HUES64 (cell line): Measurements from ENCODE around the gene PFDN1.

ENCODE experiments used
- H3K27ac ChIP-seq: 2 replicates; pipeline ENCODE4 v1.7.0; 2013; ENCODE audit warnings: low read depth, low read length, inconsistent platforms
- H3K27me3 ChIP-seq: 2 replicates; pipeline ENCODE4 v1.6.1; 2013; ENCODE audit warnings: mild to moderate bottlenecking, low read length; ENCODE audit not compliant: insufficient read depth
- H3K36me3 ChIP-seq: 2 replicates; pipeline ENCODE4 v1.6.1; 2013; ENCODE audit warnings: mild to moderate bottlenecking, low read length; ENCODE audit not compliant: insufficient read depth
- H3K4me1 ChIP-seq: 2 replicates; pipeline ENCODE4 v1.6.1; 2013; ENCODE audit warnings: mild to moderate bottlenecking, low read length, moderate library complexity; ENCODE audit not compliant: insufficient read depth
- H3K4me3 ChIP-seq: 2 replicates; pipeline ENCODE4 v1.5.1; 2013; ENCODE audit warnings: mild to moderate bottlenecking, low read length, moderate library complexity
- H3K9ac ChIP-seq: 2 replicates; pipeline ENCODE4 v1.6.1; 2013; ENCODE audit warnings: mild to moderate bottlenecking, low read depth, low read length
- H3K9me3 ChIP-seq: 2 replicates; pipeline ENCODE4 v1.6.1; 2013; ENCODE audit warnings: low read depth, low read length; ENCODE audit not compliant: insufficient read depth
- WGBS: fragments of 150-250, 120-280 bp; methylation state at CpG from one replicate; pipeline ENCODE4 v1.1.7; 2013; ENCODE audit warnings: missing lambda C conversion rate; 5-methylcytosine and 5-hydroxymethylcytosine counted together

The PFDN1 gene

DNA sequence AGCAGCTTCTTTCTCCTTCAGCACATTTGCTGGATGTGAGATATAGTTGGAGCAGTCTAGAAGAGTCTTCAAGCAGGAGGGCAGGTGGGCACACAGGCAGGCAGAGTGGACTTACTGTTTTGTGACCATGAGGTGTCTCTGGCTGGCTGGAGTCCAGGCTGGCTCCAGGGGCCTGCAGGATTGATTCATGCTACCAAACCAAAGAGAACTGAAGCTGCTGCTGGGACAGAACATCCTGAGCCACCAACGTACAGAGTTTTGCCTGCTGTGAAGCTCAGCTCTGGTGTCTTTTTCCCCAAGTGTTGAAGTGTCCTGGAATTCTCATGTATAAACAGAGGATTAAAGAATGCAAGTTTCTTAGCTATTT, 82.2 kb downstream of the PFDN1 start:
- no peak overlapping the region for H3K4me3 ChIP-seq
- peaks cover 15% of the 10 kb centered on the region; the same call in 1 of the 2 replicates for H3K4me1 ChIP-seq
- H3K27me3 ChIP-seq: no peaks in the 10 kb centered on the region
- H3K9me3 ChIP-seq: no peaks in the 10 kb centered on the region
- WGBS: 93% methylated on average over 1 of the region's 1 CpG
- H3K9ac ChIP-seq: no peak overlapping the region
- H3K36me3 ChIP-seq: no peaks in the 10 kb centered on the region
- no peak overlapping the region for H3K27ac ChIP-seq

DNA sequence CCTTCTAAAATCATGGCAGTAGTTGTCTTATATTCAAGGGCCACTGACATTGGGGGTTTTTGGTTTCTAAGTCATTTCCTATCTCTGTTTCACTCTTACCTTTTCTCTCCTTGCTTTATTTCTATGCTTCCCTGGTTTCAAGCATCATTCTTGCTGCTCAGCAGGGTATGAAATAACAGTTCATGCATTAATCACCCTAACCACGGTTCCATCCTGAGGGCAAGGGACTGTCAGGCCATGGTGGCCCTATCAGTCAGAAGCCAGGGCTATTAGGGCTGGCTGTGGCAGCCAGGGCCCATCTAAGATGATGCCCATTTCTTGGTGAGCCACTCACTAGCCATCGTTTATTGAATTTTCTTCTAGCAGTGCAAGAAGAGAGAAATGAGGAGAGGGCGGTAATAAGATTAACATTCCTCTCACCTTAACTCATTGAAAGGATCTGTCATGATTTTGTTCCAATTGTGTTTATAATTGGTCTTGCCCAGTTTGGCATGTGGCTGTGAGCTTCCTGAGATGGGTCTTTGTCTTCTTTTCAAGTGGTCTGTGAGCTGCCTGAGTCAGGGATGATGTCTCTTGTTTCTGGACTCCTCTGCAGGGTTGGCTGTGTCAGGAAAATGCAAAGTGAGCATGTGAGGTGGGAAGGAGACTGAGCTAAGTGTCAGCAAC, 82.7 kb downstream of the PFDN1 start:
- peaks cover 19% of the 10 kb centered on the region; the same call in 1 of the 2 replicates for H3K4me1 ChIP-seq
- H3K27me3 ChIP-seq: no peaks in the 10 kb centered on the region
- no peaks in the 10 kb centered on the region for H3K9me3 ChIP-seq
- no peak overlapping the region for H3K4me3 ChIP-seq
- 84% methylated on average over 2 of the region's 3 CpGs for WGBS
- H3K36me3 ChIP-seq: no peaks in the 10 kb centered on the region
- no peak overlapping the region for H3K27ac ChIP-seq
- no peak overlapping the region for H3K9ac ChIP-seq

DNA sequence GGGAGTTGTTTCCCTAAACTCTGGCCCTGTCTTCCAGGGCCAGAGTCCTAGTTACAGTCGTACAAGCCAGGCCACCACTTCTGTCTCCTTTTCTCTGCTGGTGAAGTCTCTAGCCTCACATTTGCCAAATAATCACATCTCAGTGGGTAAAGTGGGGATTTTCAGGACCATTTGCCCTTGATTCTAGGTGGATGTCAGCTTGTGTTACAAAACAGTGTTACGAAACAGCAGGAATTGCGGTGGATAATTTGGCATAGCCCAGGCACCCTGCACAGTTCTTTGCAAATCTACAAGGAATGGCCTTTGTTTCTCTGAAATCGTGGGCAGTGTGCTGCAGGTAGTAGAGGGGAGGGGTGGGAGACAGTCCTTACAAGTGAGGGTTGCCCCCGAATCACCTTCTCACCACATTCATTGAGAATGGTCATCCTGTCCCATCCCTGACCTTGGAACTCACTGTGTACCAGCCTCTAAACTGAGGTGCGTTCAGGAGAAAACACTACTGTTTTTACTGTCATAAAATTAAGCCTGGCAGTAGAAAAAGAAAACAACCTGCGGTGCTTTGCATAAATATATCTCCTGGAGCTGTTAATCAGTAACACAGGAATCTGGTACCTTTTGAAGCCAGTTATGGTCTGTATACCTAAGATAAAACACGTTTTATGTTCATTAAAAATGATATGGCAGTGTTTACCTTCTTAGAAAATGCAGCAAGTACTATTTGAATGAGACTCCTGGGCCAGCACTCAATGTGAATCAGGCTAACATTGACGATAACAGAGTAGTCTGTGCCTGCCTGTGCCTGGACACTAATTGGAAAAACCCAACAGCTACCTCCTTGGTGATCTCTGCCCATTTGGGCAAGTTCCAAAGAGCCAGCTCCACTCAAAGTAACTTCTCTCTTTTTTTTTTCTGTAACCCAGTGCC, 83.6 kb downstream of the PFDN1 start:
- no peaks in the 10 kb centered on the region for H3K9me3 ChIP-seq
- H3K36me3 ChIP-seq: no peaks in the 10 kb centered on the region
- 86% methylated on average over 9 of the region's 9 CpGs for WGBS
- H3K4me1 ChIP-seq: peaks cover 20% of the 10 kb centered on the region; the same call in 1 of the 2 replicates
- H3K27ac ChIP-seq: no peak overlapping the region
- no peaks in the 10 kb centered on the region for H3K27me3 ChIP-seq
- no peak overlapping the region for H3K9ac ChIP-seq
- no peak overlapping the region for H3K4me3 ChIP-seq

DNA sequence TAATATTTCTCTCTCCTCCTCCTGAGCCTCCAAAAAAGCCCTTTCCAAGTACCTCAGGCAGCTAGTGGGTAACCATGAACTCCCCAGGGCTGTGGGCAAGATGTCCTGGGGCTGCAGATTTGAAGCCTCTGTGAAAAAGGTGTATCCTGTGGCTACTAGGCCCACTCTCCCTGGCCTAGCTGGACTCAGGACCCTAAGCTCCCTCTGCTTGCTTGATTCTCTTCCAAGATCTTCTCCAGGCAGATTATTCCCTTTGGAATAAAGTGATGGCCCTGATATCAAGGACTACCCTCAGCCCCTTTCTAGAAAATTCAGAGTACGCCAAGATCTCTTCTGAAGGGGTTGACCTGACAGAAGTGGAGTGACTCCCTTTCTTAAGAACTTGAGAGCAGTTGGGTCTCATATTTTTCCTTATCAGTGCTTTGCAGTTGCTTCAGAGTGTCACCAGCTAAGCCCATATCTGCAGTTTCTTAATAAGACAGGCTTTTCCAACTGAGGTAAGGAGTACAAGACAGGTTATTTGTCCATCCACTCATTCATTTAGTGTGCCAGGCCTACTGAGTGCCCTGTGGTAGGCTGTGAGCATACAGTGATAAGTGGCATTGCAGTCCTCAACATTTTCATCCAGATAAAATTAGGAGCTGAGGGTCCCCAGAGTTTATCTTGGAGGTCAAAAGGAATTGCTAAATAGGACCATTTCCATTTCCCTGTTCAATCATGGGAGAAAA, 85.4 kb downstream of the PFDN1 start:
- 89% methylated on average over 1 of the region's 1 CpG for WGBS
- no peaks in the 10 kb centered on the region for H3K9me3 ChIP-seq
- peaks cover 20% of the 10 kb centered on the region; the same call in 1 of the 2 replicates for H3K4me1 ChIP-seq
- H3K36me3 ChIP-seq: no peaks in the 10 kb centered on the region
- H3K27me3 ChIP-seq: no peaks in the 10 kb centered on the region
- no peak overlapping the region for H3K4me3 ChIP-seq
- H3K9ac ChIP-seq: no peak overlapping the region
- no peak overlapping the region for H3K27ac ChIP-seq

DNA sequence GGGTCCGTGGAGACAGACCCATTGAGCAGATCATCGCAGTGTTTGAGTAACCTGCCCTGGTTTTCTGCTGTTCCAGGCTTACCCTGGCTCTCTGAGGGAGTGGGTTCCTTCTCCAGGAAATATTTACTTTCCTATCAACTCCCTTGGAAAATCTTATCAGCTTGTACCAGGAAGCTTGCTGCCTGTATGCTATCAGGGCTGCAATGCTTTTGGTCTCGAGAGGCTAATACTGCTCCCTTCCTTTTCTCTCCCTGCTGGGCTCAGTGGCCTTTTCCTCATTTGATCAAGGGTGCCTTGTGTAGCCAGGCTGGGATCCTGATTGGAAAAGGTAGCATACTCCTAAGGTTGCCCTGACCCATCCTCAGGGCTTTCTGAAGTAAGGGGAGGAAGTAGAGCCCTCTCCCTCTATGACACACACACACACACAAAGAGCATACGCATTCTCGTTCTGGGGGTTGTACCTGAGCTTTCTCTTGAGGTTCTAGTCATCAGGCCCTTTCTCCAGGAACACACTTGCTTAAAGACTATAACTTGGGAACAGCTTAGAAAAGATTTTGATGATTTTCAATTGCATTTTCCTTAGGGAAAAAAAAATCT, 86.3 kb downstream of the PFDN1 start:
- Histone ChIP-seq H3K36me3 (no peaks in the 10 kb centered on the region), H3K9ac (no peak overlapping the region), H3K9me3 (no peaks in the 10 kb centered on the region), H3K4me1 (peaks cover 20% of the 10 kb centered on the region; the same call in 1 of the 2 replicates), H3K27ac (no peak overlapping the region), H3K27me3 (no peaks in the 10 kb centered on the region), H3K4me3 (no peak overlapping the region)
- WGBS: 83% methylated on average over 5 of the region's 5 CpGs

DNA sequence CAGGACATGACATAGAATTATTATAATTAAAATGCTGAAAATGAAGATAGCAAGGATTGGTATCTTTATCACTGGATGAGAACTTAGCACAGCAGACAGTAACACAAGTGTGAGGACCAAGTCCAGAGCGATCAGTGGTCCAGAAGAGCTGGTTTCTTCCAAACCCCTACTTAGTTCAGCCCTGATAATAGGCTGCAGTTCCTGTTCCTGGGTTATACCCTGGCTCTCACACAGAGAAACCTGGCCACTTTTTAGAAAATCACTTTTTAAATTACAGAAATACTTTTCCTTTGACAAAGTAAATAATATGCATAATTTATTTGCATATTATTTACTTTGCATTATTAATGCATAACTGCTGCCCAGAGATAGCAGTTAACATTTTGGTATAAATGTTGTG, 87.6 kb downstream of the PFDN1 start:
- H3K4me1 ChIP-seq: peaks cover 16% of the 10 kb centered on the region; the same call in 1 of the 2 replicates
- no peak overlapping the region for H3K9ac ChIP-seq
- no peak overlapping the region for H3K27ac ChIP-seq
- H3K27me3 ChIP-seq: no peaks in the 10 kb centered on the region
- no peak overlapping the region for H3K4me3 ChIP-seq
- H3K9me3 ChIP-seq: no peaks in the 10 kb centered on the region
- no peaks in the 10 kb centered on the region for H3K36me3 ChIP-seq
- WGBS: 84% methylated on average over 1 of the region's 1 CpG

DNA sequence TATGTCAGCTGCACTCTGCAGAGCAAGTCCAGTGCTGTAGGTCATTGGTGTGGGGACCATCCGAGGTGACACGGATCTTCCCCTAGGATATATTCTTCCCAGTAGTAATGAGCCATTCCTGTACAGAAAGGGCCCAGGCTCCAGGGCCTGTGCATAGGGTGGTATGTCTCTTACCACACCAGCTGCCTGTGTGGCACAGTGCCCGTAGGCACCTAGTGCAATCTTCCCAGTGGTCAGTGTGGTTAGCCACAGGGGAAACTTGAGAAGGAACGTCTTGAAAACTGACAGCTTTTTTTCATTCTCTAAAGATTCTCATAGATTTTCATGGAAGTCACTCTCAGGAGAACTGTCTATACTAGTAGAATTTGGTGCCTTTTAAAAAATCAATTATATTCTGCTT, 88.1 kb downstream of the PFDN1 start:
- no peaks in the 10 kb centered on the region for H3K27me3 ChIP-seq
- H3K9ac ChIP-seq: no peak overlapping the region
- no peak overlapping the region for H3K4me3 ChIP-seq
- H3K9me3 ChIP-seq: no peaks in the 10 kb centered on the region
- WGBS: 91% methylated on average over 4 of the region's 4 CpGs
- H3K27ac ChIP-seq: no peak overlapping the region
- H3K4me1 ChIP-seq: peaks cover 11% of the 10 kb centered on the region; the same call in 1 of the 2 replicates
- H3K36me3 ChIP-seq: no peaks in the 10 kb centered on the region

DNA sequence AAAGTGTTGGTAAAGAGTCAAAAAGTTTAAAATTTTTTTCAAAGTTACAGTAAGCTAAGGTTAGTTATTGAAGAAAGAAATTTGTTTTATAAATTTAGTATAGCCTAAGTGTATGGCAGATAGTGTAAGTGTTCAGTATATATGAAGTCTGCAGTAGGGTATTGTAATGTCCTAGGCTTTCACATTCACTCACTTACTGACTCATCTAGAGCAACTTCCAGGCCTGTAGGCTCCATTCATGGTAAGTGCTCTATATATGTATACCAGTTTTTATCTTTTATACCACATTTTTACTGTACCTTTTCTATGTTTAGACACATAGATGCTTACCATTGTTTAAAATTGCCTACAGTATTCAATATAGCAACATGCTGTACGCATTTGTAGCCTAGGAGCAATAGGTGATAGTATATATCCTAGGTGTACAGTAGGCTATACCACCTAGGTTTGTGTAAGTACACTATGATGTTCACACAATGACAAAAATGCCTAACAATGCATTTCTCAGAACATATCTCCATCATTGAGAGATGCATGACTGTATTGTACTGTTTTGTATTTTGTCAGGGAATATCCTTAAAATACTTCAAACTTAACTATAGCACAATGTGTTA, 89.4 kb downstream of the PFDN1 start:
- Histone ChIP-seq H3K4me1 (peaks cover 10% of the 10 kb centered on the region; the same call in 1 of the 2 replicates), H3K27ac (no peak overlapping the region), H3K4me3 (no peak overlapping the region), H3K9me3 (no peaks in the 10 kb centered on the region), H3K9ac (no peak overlapping the region), H3K27me3 (no peaks in the 10 kb centered on the region), H3K36me3 (no peaks in the 10 kb centered on the region)
- no CpG with 5 or more reads among the region's 1 CpG for WGBS

DNA sequence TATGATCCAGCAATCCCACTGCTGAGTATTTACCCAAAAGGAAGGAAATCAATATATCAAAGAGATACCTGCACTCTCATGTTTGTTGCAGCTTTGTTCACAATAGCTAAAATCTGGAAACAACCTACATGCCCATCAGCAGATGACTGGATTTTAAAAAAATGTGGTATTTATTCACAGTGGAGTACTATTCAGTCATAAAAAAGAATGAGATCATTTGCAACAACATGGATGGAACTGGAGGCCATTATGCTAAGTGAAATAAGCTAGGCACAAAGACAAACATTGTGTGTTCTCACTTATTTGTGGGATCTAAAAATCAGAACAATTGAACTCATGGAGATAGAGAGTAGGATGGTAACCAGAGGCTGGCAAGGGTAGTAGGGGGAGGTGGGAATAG, 94.8 kb downstream of the PFDN1 start:
- Histone ChIP-seq H3K27me3 (no peaks in the 10 kb centered on the region), H3K36me3 (no peaks in the 10 kb centered on the region), H3K27ac (no peak overlapping the region), H3K4me3 (no peak overlapping the region), H3K9ac (no peak overlapping the region), H3K4me1 (peaks cover 11% of the 10 kb centered on the region), H3K9me3 (no peaks in the 10 kb centered on the region)

DNA sequence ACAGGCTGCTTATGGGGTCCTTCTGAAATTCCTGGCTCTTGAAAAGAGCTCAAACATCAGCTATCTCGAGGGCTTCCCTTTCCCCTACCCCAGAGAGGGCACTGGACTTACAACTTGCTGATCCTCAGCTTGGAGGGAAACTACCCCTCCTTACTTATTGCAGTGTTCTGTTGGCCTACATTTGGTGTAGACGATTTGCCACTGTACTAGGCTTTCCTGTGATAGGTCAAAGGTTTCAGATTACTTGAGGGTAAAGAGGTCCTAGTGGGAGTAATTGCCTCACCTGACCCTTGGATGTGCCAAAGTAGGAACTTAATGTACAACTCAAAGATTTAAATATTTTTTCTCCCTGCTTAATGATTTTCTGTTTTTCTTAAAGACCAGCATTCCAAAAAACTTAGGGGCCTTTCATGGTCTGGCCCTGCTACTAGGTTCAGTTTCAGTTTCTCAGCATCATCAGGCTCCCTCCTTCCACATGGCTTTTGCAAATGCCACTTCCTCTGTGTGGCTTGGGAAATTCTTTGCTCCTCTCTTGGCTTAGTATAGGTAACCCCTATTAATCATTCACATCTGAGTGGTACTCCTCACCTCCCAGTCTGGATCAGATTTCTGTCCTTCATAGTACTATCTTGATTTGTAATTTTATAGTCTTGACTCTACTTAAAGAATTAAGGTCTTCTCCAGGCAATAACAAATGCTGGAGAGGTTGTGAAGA, 95.5 kb downstream of the PFDN1 start:
- 82% methylated on average over 2 of the region's 2 CpGs for WGBS
- H3K9ac ChIP-seq: no peak overlapping the region
- H3K4me1 ChIP-seq: peaks cover 11% of the 10 kb centered on the region
- H3K9me3 ChIP-seq: no peaks in the 10 kb centered on the region
- no peak overlapping the region for H3K4me3 ChIP-seq
- no peaks in the 10 kb centered on the region for H3K36me3 ChIP-seq
- no peaks in the 10 kb centered on the region for H3K27me3 ChIP-seq
- H3K27ac ChIP-seq: no peak overlapping the region
